Measurements from ENCODE around the gene NKAIN1.

NKAIN1 gene

GRCh38 chr1:31163866-31164265 is 75.8 kb downstream of the NKAIN1 start:
- no peak for TF ChIP-seq CTCF (IDR thresholded peaks at IDR 0.05; ENCODE audit: low read depth, low read length)

GRCh38 chr1:31161571-31161970 is 78.1 kb downstream of the NKAIN1 start:
- no peak for TF ChIP-seq CTCF (IDR thresholded peaks at IDR 0.05; ENCODE audit: low read depth, low read length)
- DNase-seq (ENCODE audit: extremely low read depth, low read depth): no peak

More at GRCh38 chr1:31163866-31164265, 75.8 kb downstream of the NKAIN1 start:
- DNase-seq (ENCODE audit: extremely low read depth, low read depth): no peak

DNA sequence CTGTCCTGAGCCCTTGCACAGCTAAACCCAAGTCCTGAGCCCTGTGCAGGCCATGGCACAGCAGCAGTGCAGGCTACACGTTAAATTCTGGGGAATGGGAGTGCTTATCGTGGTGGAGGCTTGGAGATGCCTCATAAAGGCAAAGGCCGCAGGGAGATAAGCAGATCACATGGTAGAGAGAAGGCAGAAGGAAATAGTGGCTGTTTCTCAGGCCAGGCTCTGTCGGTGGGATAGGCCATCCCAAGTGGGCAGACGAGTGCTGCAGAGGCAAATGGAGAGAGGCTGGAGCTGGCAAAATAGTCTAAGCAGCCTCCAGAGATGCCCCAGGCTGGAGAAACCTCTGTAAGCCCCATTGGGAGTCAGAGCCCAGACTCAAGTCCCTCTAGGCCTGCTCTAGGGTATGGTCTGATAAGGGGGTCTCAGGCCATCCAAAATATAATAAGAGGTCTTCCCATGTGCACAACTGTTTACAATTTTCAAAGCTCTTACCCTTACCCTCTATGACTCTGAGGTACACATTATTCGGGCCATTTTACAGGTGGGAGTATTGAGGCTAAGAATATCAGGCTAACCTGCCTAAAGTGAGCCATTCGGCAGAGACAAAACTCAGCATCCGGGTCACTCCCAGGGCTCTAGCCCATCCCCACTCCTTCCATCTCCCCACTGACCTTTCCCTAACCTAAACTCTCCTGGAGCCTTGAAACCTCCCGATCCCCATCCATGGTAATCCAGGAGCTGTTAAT is 79.6 kb downstream of the NKAIN1 start:
- no peak for DNase-seq (ENCODE audit: extremely low read depth, low read depth)
- TF ChIP-seq CTCF (IDR thresholded peaks at IDR 0.05; ENCODE audit: low read depth, low read length): no peak

DNA sequence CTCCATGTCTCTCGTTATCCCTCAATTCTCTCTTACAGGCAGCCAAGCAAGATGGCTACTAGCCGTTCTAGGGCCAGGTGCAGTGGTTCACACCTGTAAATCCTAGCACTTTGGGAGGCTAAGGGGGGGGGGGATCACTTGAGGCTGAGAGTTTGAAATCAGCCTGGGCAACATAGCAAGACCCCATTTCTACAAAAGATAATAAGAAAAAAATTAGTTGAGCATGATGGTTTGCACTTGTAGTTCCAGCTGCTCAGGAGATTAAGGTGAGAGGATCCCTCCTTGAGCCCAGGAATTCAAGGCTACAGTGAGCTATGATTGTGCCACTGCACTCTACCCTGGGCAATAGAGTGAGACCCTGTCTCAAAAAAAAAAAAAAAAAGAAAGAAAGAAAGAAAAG is 80.4 kb downstream of the NKAIN1 start:
- no peak for TF ChIP-seq CTCF (IDR thresholded peaks at IDR 0.05; ENCODE audit: low read depth, low read length)
- DNase-seq (ENCODE audit: extremely low read depth, low read depth): no peak

DNA sequence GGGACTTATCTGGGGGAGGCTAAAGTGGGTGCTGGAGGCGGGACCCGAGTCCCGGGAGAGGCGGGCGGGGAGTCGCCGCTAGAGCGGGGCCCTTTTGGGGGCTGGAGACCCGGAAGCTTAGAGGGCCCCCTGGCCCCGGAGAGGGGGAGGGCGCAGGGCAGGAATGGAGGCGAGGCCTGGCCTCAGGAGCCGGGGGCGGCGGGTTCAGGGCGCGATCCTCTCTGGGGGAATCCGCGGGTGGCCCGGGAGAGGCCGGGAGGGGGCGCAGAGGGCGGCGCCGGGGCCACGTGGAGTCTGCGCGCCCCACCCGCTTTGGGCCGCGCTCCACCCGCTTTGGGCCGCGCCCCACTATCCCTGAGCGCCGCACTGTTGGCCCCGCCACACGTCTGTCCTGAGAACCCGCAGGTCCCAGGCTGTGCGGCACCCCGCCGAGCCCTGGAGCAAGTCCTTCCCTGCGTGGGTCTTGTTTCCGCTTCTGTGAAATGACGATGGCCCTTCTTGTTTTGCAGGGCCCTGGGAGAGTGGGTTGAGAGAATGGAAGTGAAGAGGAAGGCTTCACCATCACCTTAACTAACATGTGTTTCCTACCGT is 84.4 kb downstream of the NKAIN1 start:
- DNase-seq (ENCODE audit: extremely low read depth, low read depth): no peak
- TF ChIP-seq CTCF (IDR thresholded peaks at IDR 0.05; ENCODE audit: low read depth, low read length): peak; percentile 28

DNA sequence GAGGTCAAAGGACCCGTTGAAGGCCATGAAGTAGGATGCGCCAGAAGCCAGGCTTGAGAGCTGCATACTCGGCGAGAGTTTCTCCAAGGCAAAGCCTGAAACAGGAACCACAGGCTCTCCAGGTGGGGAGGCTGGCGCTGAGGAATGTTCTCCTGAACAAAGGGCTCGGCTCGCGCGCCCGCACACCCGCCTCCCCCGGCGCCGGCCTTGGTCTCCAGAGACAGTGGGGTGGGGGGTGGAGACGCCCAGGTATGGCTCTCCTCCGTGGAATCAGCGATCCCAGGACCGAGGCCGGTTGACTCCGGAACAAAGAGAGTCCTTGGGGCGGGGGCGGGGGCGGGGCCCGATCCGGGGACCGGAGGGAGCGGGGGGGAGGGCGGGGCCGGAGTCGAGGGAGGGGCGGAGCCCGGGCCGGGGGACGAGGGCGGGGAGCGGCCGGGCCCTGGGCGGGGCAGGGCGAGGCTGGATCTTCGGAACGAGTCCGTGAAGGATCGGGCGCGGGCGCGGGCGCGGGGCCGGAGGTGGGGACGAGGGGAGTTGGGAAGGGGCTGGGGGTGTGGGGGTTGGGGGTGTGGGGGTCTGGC is 85.0 kb downstream of the NKAIN1 start:
- TF ChIP-seq CTCF (IDR thresholded peaks at IDR 0.05; ENCODE audit: low read depth, low read length): no peak
- DNase-seq (ENCODE audit: extremely low read depth, low read depth): no peak

DNA sequence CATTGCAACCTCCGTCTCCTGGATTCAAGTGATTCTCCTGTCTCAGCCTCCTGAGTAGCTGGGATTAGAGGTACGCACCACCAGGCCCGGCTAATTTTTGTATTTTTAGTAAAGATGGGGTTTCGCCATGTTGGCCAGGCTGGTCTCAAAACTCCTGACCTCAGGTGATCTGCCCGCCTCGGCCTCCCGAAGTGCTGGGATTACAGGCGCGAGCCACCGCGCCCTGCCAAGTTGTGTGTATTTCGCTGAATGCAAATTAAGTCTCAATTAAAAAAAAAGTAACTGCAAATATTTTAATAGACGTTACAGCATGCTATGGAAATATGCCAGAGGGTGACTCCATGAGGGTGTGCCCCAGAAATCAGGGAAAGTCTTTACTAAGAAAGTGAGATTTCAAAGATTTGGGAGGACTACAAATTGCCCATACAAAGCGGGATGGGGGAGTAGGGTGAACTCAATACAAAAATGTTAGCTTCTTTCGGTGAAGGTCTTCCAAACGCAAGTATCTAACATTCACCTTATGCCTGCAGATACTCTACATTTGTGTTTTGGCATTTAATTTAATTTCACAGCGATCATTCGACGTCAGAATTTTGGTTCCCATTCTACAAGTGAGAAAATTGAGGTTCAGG is 85.6 kb downstream of the NKAIN1 start:
- no peak for DNase-seq (ENCODE audit: extremely low read depth, low read depth)

More for the DNA sequence above, 85.6 kb downstream of the NKAIN1 start:
- TF ChIP-seq CTCF (IDR thresholded peaks at IDR 0.05; ENCODE audit: low read depth, low read length): no peak

All from AG09319 (cell line).